Thymus (tissue), 11 donors: ENCODE results near the gene CYP4F22. TPM values are rescaled to one million over a fixed set of nuclear protein-coding genes. Genes with fewer than 3 reads are reported as not detected.
A peak's percentile ranks its signal among the peaks of the same experiment; 100 is the strongest.
"Not testable (repeated sequence)": the region's sequence is repeated elsewhere in the genome, so short reads cannot be mapped to it uniquely, and the experiment has no call there.

Source experiments
- DNase-seq, 9 donors: peaks; one replicate each; pipeline ENCODE4 v3.0.0-alpha.2; 2013; ENCODE audit warnings: low spot score in 9 of 9, low read depth in 6 of 9, missing footprints in 1 of 9
- H3K27ac ChIP-seq, 2 donors: one replicate each; pipeline ENCODE4 v1.5.1; 2013; ENCODE audit warnings: control low read depth in 1 of 2, low read depth in 1 of 2, low read length in 1 of 2, mild to moderate bottlenecking in 1 of 2, moderate library complexity in 1 of 2
- H3K27me3 ChIP-seq, 2 donors: one replicate each; pipeline ENCODE4 v1.5.1; 2013; ENCODE audit warnings: low read length in 1 of 2; ENCODE audit not compliant: control insufficient read depth in 2 of 2, insufficient read depth in 1 of 2
- H3K36me3 ChIP-seq, 2 donors: one replicate each; pipeline ENCODE4 v1.5.1; 2013; ENCODE audit warnings: low read length in 1 of 2, mild to moderate bottlenecking in 1 of 2, moderate library complexity in 1 of 2; ENCODE audit not compliant: control insufficient read depth in 2 of 2, insufficient read depth in 2 of 2
- H3K4me1 ChIP-seq, 2 donors: one replicate each; pipeline ENCODE4 v1.5.1; 2013; ENCODE audit warnings: low read length in 2 of 2; ENCODE audit not compliant: control insufficient read depth in 2 of 2, insufficient read depth in 2 of 2
- H3K4me3 ChIP-seq, 2 donors: one replicate each; pipeline ENCODE4 v1.5.1; 2013; ENCODE audit warnings: low read length in 2 of 2, control low read depth in 1 of 2, mild to moderate bottlenecking in 1 of 2
- H3K9me3 ChIP-seq, 2 donors: one replicate each; pipeline ENCODE4 v1.5.1; 2013; ENCODE audit warnings: low read length in 1 of 2, mild to moderate bottlenecking in 1 of 2; ENCODE audit not compliant: control insufficient read depth in 2 of 2, insufficient read depth in 1 of 2
- WGBS: extraction: QIAGEN DNeasy Blood & Tissue Kit; methylation state at CpG from one replicate; pipeline ENCODE4 v1.1.7; 2013; 5-methylcytosine and 5-hydroxymethylcytosine counted together
- polyA plus RNA-seq: library from polyadenylated mRNA; stranded (reverse); fragments of 200-250 nt; gene quantifications from one replicate; pipeline ENCODE4 v1.2.3, GENCODE V29; 2013
- total RNA-seq: library from RNA; stranded (reverse); fragments of 120-200 nt; gene quantifications from one replicate; pipeline ENCODE4 v1.2.4, GENCODE V29; 2013
- donor health status: healthy.

Gene CYP4F22
- total and polyA plus RNA-seq, 2 donors: 0.09 to 0.64 TPM

DNA sequence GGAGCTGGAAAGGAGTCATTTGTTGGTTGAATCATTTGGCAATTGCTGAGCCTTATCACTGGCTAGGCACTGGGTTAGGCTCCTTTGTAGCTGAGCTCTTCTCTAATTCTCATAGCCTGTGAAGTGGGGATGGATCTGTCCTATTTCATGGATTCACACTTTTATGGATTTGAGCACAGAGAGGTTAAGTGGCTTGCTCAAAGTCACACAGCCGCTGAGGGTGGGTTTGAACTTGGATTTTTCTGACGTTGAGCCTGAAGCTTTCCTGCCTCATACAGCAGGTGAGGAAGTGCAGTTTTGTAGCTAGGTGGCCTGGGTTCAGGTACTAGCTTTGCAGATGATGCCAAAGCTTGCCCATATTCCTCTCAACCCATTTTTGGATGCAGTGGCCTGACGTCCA is 19.4 kb downstream of the CYP4F22 start:
- no peak for DNase-seq
- H3K9me3 ChIP-seq: peaks cover 0 to 7% of the 10 kb centered on the region in 2 donors
- H3K4me3 ChIP-seq: no peak overlapping the region
- 88% methylated on average over 3 of the region's 3 CpGs for WGBS
- peaks cover 0 to 2% of the 10 kb centered on the region in 2 donors for H3K27me3 ChIP-seq
- no peaks in the 10 kb centered on the region for H3K4me1 ChIP-seq
- H3K27ac ChIP-seq: no peak overlapping the region
- no peaks in the 10 kb centered on the region for H3K36me3 ChIP-seq

DNA sequence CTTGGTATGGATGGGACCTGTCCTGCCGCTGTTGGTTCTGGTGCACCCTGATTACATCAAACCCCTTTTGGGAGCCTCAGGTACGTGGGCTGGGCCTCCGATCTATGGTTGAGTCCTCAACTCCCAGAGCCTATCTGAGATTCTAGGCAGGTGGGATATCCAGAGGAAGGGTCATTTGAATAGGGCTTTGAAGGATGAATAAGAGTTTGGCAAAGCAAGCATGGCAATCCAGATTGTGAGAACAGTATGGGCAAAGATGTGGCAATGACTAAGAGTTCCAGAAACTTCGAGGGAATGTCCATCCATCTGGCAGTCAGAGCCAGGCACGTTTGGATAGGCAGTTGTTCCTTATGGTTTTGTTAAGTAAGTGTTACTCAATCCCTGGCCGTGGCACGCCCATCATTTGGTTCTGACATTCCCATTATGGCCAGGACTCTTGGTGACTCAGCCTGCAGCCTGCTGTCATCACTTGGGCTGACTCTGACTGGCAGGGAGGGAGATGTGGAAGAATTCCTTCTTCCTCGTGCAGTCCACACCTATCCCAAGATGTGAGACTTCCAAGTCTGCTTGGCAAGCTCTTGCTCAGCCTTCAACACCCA is 21.5 kb downstream of the CYP4F22 start:
- no peaks in the 10 kb centered on the region for H3K36me3 ChIP-seq
- no peak overlapping the region for H3K4me3 ChIP-seq
- 78% methylated on average over 8 of the region's 8 CpGs for WGBS
- H3K9me3 ChIP-seq: peaks cover 0 to 7% of the 10 kb centered on the region in 2 donors
- no peak overlapping the region for H3K27ac ChIP-seq
- DNase-seq: no peak
- peaks cover 0 to 2% of the 10 kb centered on the region in 2 donors for H3K27me3 ChIP-seq
- peaks cover 0 to 2% of the 10 kb centered on the region in 2 donors for H3K4me1 ChIP-seq

DNA sequence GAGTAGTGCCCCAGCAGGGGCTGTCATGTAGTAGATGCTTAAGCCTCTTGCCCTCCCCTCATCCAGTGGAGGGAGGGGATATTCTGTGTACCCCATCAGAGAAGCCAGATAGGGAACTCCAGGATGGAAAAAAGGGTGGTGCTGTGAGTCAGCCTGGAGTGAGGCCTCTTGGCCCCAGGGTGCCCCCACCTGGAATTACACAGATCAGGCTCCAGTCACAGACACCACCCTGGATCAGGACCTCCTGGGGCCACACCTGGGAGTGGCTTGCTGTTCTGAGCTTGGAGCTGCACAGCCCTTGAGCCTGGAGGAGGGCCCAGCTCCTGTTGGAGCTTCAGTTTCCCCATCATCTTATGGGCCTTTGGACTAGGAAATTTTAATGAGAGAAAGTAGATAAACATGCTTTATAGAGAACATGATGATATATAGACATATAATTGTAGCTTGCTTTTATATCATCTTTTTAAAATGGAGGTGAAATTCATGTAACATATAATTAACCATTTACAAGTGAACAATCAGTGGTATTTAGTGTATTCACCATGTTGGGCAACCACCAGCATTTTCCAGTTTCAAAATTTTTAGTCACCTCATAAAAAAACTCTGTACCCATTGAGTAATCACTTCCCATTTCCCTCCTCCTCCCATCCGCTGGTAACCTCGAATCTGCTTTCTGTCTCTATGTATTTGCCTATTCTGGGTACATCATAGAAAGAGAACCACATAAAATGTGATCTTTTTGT is 24.6 kb downstream of the CYP4F22 start:
- no peak overlapping the region for H3K27ac ChIP-seq
- WGBS: 24% methylated on average over 2 of the region's 2 CpGs

DNA sequence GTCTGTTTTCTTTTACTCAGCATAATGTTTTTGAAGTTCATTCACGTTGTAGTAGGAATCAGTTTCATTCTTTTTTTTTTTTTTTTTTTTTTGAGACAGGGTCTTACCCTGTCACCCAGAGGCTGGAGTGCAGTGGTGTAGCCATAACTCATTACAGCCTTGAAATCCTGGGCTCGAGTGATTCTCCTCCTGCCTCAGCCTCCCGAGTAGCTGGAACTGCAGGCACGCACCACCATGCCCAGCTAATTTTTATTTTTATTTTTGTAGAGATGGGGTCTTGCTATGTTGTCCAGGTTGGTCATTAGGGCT is 25.2 kb downstream of the CYP4F22 start:
- H3K4me3 ChIP-seq, H3K27ac ChIP-seq, H3K27me3 ChIP-seq, H3K4me1 ChIP-seq, H3K36me3 ChIP-seq, DNase-seq, H3K9me3 ChIP-seq: not testable (repeated sequence)
- WGBS: 75% methylated on average over 4 of the region's 4 CpGs

More for the DNA sequence above, 24.6 kb downstream of the CYP4F22 start:
- Histone ChIP-seq H3K4me1 (peaks cover 0 to 2% of the 10 kb centered on the region in 2 donors), H3K4me3 (no peak overlapping the region), H3K36me3 (no peaks in the 10 kb centered on the region), H3K27me3 (peaks cover 0 to 5% of the 10 kb centered on the region in 2 donors), H3K9me3 (peaks cover 0 to 7% of the 10 kb centered on the region in 2 donors)
- peak in 1 of 9 donors; percentile 29 for DNase-seq

DNA sequence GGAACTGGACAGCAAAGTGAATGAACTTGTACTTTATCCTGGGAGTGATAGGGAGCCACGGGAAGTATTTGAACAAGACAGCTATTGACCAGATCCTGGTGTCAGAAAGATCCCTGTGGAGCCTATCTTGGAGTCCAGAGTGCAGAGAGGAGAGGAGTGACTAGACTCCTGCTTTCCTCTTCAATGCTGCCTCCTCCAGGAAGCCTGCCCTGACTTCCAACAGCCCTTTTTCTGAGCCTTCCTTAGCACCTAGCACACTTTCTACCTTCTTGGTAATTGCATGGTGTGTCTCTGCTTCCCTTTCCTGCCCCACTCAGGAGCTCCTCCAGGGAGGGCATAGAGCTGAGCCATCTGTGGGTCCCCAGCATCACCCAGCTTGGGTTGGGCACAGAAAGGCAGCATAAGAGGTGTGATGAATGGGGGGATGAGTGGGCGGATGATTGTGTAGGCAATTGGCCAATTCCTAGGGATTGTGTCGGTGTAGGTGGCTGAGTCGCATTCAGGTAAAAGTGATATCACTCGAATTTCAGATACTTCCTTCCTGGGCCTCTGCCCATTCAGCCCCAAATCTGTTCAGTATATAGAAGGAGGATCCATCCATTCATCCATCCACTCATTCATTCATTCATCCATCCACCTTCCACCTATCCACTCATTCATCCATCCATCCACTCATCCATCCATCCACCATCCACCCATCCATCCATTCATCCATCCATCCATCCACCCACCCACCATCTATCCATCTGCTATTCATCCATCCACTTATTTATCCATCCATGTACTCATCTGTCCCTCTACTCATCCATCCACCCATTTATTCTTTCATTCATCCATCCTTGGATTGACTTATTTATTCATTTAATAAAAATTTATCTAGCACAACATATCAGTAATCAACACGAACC is 26.9 kb downstream of the CYP4F22 start:
- Histone ChIP-seq H3K4me3 (no peak overlapping the region), H3K9me3 (peaks cover 0 to 4% of the 10 kb centered on the region in 2 donors), H3K27ac (no peak overlapping the region), H3K4me1 (peaks cover 0 to 2% of the 10 kb centered on the region in 2 donors), H3K27me3 (peaks cover 0 to 5% of the 10 kb centered on the region in 2 donors), H3K36me3 (no peaks in the 10 kb centered on the region)
- WGBS: 78% methylated on average over 6 of the region's 6 CpGs
- no peak for DNase-seq

DNA sequence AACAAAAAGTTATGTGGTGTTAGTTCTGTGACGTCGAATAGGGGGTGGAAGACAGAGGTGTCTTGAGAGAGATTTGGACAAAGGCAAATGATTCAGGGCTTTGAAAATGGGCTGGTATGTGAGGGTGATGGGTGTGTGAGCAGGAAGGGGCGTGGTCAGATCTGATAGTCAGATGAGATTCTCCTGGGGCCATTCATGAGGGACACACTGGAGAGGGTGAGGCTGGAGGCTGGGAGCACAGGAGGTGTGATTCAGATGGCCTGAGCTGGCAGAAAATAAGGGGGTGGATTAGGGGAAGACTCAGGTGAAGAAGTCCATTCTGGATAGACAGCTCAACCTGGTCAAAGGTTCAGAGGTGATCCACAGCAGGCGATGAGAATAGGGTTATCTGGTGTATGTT is 28.0 kb downstream of the CYP4F22 start:
- DNase-seq: no peak
- no peak overlapping the region for H3K4me3 ChIP-seq
- peaks cover 0 to 3% of the 10 kb centered on the region in 2 donors for H3K9me3 ChIP-seq
- no peak overlapping the region for H3K27ac ChIP-seq
- peaks cover 0 to 2% of the 10 kb centered on the region in 2 donors for H3K4me1 ChIP-seq
- H3K36me3 ChIP-seq: no peaks in the 10 kb centered on the region
- WGBS: 78% methylated on average over 4 of the region's 4 CpGs
- H3K27me3 ChIP-seq: peaks cover 0 to 5% of the 10 kb centered on the region in 2 donors

DNA sequence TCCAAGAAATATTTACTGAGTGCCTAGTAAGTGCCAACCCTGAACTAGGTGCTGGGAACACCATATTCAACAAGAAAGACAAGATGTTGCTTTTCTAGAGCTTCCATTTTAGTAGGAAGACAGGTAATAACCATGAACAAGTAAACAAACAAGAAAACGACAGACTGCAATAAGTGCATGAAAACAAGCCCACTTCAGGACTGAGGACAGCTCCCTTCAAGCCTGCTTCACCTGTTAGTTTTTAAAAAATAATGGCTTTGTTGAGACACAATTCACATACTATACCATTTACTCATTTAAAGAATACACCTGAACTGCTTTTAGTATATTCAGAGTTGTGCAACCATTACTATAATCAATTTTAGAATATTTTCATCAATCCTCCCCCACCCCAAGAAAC is 30.4 kb downstream of the CYP4F22 start:
- Histone ChIP-seq H3K4me1 (no peaks in the 10 kb centered on the region), H3K27ac (no peak overlapping the region), H3K27me3 (peaks cover 0 to 3% of the 10 kb centered on the region in 2 donors), H3K4me3 (no peak overlapping the region), H3K36me3 (no peaks in the 10 kb centered on the region), H3K9me3 (peaks cover 0 to 3% of the 10 kb centered on the region in 2 donors)
- WGBS: 92% methylated on average over 1 of the region's 1 CpG
- peak in 1 of 9 donors; percentile 19 for DNase-seq

DNA sequence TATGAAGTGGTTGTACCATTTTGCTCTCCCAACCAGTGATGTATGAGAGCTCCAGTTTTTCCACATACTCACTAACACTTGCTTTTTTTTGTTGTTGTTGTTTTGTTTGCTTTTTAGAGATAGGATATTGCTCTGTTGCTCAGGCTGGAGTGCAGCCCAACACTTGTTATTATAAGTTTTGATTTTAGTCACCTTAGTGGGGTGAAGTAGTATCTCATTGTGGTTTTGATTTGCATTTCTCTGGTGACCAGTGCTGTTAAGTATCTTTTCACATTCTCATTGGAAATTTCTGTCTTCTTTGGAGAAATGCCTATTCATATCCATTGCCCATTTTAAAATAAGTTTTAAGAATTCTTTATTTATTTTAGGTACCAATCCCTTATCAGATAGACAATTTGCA is 31.3 kb downstream of the CYP4F22 start:
- peaks cover 0 to 3% of the 10 kb centered on the region in 2 donors for H3K9me3 ChIP-seq
- no peak overlapping the region for H3K27ac ChIP-seq
- no peak for DNase-seq
- no peaks in the 10 kb centered on the region for H3K4me1 ChIP-seq
- H3K4me3 ChIP-seq: no peak overlapping the region
- peaks cover 0 to 3% of the 10 kb centered on the region in 2 donors for H3K27me3 ChIP-seq
- H3K36me3 ChIP-seq: no peaks in the 10 kb centered on the region

DNA sequence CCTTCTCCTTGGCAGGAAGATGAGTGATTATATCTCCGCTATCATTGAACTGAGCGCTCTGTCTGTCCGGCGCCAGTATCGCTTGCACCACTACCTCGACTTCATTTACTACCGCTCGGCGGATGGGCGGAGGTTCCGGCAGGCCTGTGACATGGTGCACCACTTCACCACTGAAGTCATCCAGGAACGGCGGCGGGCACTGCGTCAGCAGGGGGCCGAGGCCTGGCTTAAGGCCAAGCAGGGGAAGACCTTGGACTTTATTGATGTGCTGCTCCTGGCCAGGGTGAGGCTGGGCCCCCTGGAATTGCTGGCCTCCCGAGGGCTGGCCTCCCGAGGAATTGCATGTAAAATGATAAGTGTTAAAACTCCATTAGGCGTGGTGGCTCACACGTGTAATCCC is 32.1 kb downstream of the CYP4F22 start:
- H3K4me1 ChIP-seq: no peaks in the 10 kb centered on the region
- peaks cover 0 to 3% of the 10 kb centered on the region in 2 donors for H3K9me3 ChIP-seq
- H3K27ac ChIP-seq: no peak overlapping the region
- WGBS: 95% methylated on average over 19 of the region's 20 CpGs
- no peaks in the 10 kb centered on the region for H3K36me3 ChIP-seq
- H3K4me3 ChIP-seq: no peak overlapping the region
- H3K27me3 ChIP-seq: no peaks in the 10 kb centered on the region
- DNase-seq: no peak
